Bronchial epithelial cell (primary cell): Measurements from ENCODE around the gene MZF1. TPM values are rescaled to one million over a fixed set of nuclear protein-coding genes. Genes with fewer than 3 reads are reported as not detected.
"Not testable (repeated sequence)": the region's sequence is repeated elsewhere in the genome, so short reads cannot be mapped to it uniquely, and the experiment has no call there.

ENCODE experiments used
- DNase-seq: peaks from one replicate; pipeline ENCODE4 v3.0.0-alpha.2; 2010; ENCODE audit warnings: low read depth
- FAIRE-seq: peaks from 2 replicates; lab custom pipeline; 2011; peaks lifted over from hg19 to GRCh38; lab: Jason Lieb, UNC
- H3K27me3 ChIP-seq: 2 replicates; pipeline ENCODE4 v1.5.1; 2011; ENCODE audit warnings: low read length; ENCODE audit not compliant: control insufficient read depth, insufficient read depth
- H3K36me3 ChIP-seq: 2 replicates; pipeline ENCODE4 v1.5.1; 2011; ENCODE audit warnings: low read length; ENCODE audit not compliant: control insufficient read depth, insufficient read depth
- H3K4me3 ChIP-seq: 2 replicates; pipeline ENCODE4 v1.5.1; 2011; ENCODE audit warnings: mild to moderate bottlenecking, low read depth, low read length, control low read depth
- CTCF ChIP-seq: IDR thresholded peaks from 2 replicates; pipeline ENCODE4 v1.5.1; 2011; ENCODE audit warnings: mild to moderate bottlenecking, moderate library complexity, low read length, control low read depth, inconsistent platforms; ENCODE audit not compliant: insufficient read depth, severe bottlenecking
- total RNA-seq: library from RNA; depleted of rRNA; stranded (reverse); fragments of >200 nt; gene quantifications from 2 replicates; pipeline ENCODE4 v1.2.1, GENCODE V29; 2014

The MZF1 gene
- 14.7 and 17.8 TPM in 2 replicates for total RNA-seq

- Histone ChIP-seq H3K36me3 (peaks cover 16% of the 10 kb centered on the region), H3K4me3 (peak within 1 kb of the TSS; percentile 95), H3K27me3 (no peaks in the 10 kb centered on the region)
- FAIRE-seq (no peak), DNase-seq (peak; percentile 99)
- TF ChIP-seq CTCF: peak; percentile 11
Measured at GRCh38 chr19:58572818-58573657, at the start of gene MZF1. Gene MZF1 (minus strand): TSS chr19:58573335. CDS start chr19:58571389, 1,946 bp downstream.

GRCh38 chr19:58607213-58607612, 34.1 kb upstream of the MZF1 start:
- not testable (repeated sequence) for DNase-seq, H3K4me3 ChIP-seq, H3K27me3 ChIP-seq, H3K36me3 ChIP-seq, FAIRE-seq

GRCh38 chr19:58606251-58606896, 33.2 kb upstream of the MZF1 start:
- FAIRE-seq, DNase-seq, H3K36me3 ChIP-seq, H3K27me3 ChIP-seq, H3K4me3 ChIP-seq: not testable (repeated sequence)

- no peak for DNase-seq
- Histone ChIP-seq H3K36me3 (peaks cover 7% of the 10 kb centered on the region), H3K27me3 (no peaks in the 10 kb centered on the region), H3K4me3 (no peak overlapping the region)
- no peak for FAIRE-seq
- no peak for TF ChIP-seq CTCF
Measured at GRCh38 chr19:58586133-58586765, 13.1 kb upstream of the MZF1 start.

GRCh38 chr19:58585442-58586132, 12.5 kb upstream of the MZF1 start:
- no peak for TF ChIP-seq CTCF
- no peak for DNase-seq
- FAIRE-seq: no peak
- peaks cover 7% of the 10 kb centered on the region for H3K36me3 ChIP-seq
- H3K4me3 ChIP-seq: no peak overlapping the region
- no peaks in the 10 kb centered on the region for H3K27me3 ChIP-seq

GRCh38 chr19:58584498-58585441, 11.6 kb upstream of the MZF1 start:
- no peak for FAIRE-seq
- Histone ChIP-seq H3K36me3 (peaks cover 7% of the 10 kb centered on the region), H3K27me3 (no peaks in the 10 kb centered on the region), H3K4me3 (no peak overlapping the region)
- no peak for DNase-seq
- no peak for TF ChIP-seq CTCF
